22Rv1 (cell line): ENCODE results near the gene SMPD2.

ENCODE experiments used
- ZFX ChIP-seq: fragments of 450-650 bp; IDR thresholded peaks from 2 replicates; pipeline ENCODE4 v1.6.1; 2017; ENCODE audit warnings: antibody characterized with exemption, borderline replicate concordance
- TF ChIP-seq, protein P1 (sequence below): fragments of 450-650 bp; IDR thresholded peaks from 2 replicates; pipeline ENCODE4 v1.5.1; 2017; ENCODE audit warnings: mild to moderate bottlenecking

DNA sequence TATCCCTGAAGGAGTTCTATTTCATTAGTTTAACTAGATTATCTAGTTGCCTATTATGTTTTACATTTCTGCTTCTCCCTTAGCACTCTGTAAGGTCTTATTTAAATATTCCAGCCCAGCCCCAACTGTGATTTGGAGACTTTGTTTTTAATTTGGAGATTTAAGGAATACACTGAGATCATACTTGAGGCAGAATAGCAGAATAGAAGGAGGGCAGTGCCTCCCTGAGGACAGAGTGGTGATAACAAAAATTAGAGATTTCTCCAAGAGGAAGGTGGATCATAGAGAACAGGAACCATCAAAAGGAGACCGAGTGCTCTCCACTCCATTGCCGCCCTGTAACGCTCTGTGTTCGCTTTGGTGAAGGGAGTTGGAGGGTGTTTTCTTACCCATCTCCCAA is 43.5 kb upstream of the SMPD2 start:
- TF ChIP-seq, protein P1, sequence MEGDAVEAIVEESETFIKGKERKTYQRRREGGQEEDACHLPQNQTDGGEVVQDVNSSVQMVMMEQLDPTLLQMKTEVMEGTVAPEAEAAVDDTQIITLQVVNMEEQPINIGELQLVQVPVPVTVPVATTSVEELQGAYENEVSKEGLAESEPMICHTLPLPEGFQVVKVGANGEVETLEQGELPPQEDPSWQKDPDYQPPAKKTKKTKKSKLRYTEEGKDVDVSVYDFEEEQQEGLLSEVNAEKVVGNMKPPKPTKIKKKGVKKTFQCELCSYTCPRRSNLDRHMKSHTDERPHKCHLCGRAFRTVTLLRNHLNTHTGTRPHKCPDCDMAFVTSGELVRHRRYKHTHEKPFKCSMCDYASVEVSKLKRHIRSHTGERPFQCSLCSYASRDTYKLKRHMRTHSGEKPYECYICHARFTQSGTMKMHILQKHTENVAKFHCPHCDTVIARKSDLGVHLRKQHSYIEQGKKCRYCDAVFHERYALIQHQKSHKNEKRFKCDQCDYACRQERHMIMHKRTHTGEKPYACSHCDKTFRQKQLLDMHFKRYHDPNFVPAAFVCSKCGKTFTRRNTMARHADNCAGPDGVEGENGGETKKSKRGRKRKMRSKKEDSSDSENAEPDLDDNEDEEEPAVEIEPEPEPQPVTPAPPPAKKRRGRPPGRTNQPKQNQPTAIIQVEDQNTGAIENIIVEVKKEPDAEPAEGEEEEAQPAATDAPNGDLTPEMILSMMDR = peak; percentile 64
- TF ChIP-seq ZFX = no peak
